Measurements from ENCODE around the gene SLC18A2.

- TF ChIP-seq CTCF (IDR thresholded peaks at IDR 0.05; ENCODE audit: low read depth, low read length, poor library complexity, severe bottlenecking) (no peak), EZH2phosphoT487 (IDR thresholded peaks at IDR 0.05; ENCODE audit: borderline replicate concordance, low read length) (no peak)
Observed at GRCh38 chr10:117284716-117285494, 44.0 kb downstream of the SLC18A2 start.
